ENCODE results near the gene PAM16.

The PAM16 gene

DNA sequence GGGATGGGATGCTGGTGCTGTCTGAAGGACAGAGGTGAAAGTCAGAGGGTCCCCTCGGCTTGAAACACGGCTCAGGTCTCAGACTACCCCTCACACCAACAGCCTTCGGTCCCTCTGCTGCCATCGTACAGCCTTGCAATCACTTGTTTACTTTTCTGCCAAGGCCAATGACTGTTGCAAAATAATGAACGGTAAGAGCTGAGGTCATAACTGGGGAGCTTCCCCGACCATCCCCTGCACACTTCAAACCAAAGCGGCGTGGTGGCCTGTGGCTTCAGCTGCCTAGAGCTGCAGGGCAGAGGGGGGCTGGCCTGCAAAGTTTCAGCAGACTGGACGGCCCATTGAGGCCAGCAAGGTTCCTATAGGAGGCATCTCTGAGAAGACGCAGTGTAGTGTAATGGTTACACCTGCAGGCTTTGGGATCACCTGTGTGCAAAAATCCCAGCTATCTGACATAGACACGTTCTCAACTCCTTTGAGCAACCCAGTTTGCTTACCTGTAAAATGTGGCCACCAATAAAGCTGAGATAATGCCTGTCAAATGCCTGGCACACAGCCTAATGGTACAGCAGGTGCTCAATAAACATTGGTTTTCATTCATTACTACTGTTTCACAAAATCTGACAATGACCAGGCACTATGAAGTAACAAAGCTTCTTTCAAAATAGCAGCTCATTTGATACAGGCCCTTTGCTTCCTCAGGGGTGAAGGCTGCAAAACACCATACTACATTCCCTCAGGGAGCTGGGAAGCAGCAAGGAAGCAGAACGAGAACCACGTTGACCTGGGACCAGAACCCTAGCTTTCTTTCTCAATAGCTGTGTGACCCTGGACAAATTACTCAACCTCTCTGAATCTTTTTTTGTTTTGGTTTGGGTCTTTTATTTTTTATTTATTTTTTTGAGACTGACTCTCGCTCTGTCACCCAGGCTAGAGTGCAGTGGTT, 5.0 kb downstream of the PAM16 start:
- H3K4me1 ChIP-seq (ENCODE audit: control insufficient read depth, insufficient read depth, low read length), result peaks cover 9% of the 10 kb centered on the region; the same call in 1 of the 2 replicates
- no peaks in the 10 kb centered on the region for H3K9me3 ChIP-seq (ENCODE audit: control insufficient read depth, insufficient read depth, low read depth, low read length)
- no peak overlapping the region for H3K4me3 ChIP-seq (ENCODE audit: low read depth, low read length)
- CTCF ChIA-PET, result interaction anchor here (0.5 to 2.3 kb wide), 8 partner anchors 13 to 407 kb away, joined by 3 to 14 read pairs (median 4); no protein-coding TSS in a partner anchor
- H3K27ac ChIP-seq (ENCODE audit: extremely low read depth, low read depth, low read length), result no peak overlapping the region
- POLR2A ChIA-PET, result interaction anchor here (1.4 kb wide), 1 partner anchor 92 kb away, joined by 3 read pairs; no protein-coding TSS in a partner anchor
- H3K36me3 ChIP-seq (ENCODE audit: control insufficient read depth in 2 of 2, insufficient read depth in 1 of 2, low read length in 2 of 2), result peaks cover 0 to 26% of the 10 kb centered on the region in 2 experiments; a peak in 2 of 3 replicates
- no peak for TF ChIP-seq ZNF837 (tag by site-specific recombination; IDR thresholded peaks at IDR 0.05)
- TF ChIP-seq ZNF677 (tag by site-specific recombination; IDR thresholded peaks at IDR 0.05), result no peak
- no peak for TF ChIP-seq ZNF610 (tag by site-specific recombination; IDR thresholded peaks at IDR 0.05; ENCODE audit: borderline replicate concordance)
- 0 out of 2 replicates have a peak, but pooled peaks have one; percentile 19 for TF ChIP-seq KLF10 (tag by site-specific recombination; IDR thresholded peaks at IDR 0.05)
- no peak for TF ChIP-seq ZNF354C (tag by site-specific recombination; IDR thresholded peaks at IDR 0.05; ENCODE audit: borderline replicate concordance, low read depth)
- peak; percentile 95 for TF ChIP-seq ZNF664 (tag by site-specific recombination; IDR thresholded peaks at IDR 0.05)
- 0 out of 2 replicates have a peak, but pooled peaks have one; percentile 35 for TF ChIP-seq ZNF10 (tag by site-specific recombination; IDR thresholded peaks at IDR 0.05)
- TF ChIP-seq, protein P1, sequence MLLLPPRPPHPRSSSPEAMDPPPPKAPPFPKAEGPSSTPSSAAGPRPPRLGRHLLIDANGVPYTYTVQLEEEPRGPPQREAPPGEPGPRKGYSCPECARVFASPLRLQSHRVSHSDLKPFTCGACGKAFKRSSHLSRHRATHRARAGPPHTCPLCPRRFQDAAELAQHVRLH (tag by site-specific recombination; IDR thresholded peaks at IDR 0.05), result 0 out of 2 replicates have a peak, but pooled peaks have one; percentile 34
- TF ChIP-seq OSR2 (tag by site-specific recombination; IDR thresholded peaks at IDR 0.05), result peak; percentile 28; the same call in 1 of the 2 replicates
- TF ChIP-seq, protein P2, sequence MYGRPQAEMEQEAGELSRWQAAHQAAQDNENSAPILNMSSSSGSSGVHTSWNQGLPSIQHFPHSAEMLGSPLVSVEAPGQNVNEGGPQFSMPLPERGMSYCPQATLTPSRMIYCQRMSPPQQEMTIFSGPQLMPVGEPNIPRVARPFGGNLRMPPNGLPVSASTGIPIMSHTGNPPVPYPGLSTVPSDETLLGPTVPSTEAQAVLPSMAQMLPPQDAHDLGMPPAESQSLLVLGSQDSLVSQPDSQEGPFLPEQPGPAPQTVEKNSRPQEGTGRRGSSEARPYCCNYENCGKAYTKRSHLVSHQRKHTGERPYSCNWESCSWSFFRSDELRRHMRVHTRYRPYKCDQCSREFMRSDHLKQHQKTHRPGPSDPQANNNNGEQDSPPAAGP (tag by site-specific recombination; IDR thresholded peaks at IDR 0.05), result peak; percentile 65; the same call in 1 of the 2 replicates
- TF ChIP-seq ZBTB21 (tag by site-specific recombination; IDR thresholded peaks at IDR 0.05), result peak; percentile 63; the same call in 1 of the 2 replicates
- TF ChIP-seq MYNN (tag by site-specific recombination; IDR thresholded peaks at IDR 0.05; ENCODE audit: borderline replicate concordance), result peak; percentile 92
- TF ChIP-seq, protein P3, sequence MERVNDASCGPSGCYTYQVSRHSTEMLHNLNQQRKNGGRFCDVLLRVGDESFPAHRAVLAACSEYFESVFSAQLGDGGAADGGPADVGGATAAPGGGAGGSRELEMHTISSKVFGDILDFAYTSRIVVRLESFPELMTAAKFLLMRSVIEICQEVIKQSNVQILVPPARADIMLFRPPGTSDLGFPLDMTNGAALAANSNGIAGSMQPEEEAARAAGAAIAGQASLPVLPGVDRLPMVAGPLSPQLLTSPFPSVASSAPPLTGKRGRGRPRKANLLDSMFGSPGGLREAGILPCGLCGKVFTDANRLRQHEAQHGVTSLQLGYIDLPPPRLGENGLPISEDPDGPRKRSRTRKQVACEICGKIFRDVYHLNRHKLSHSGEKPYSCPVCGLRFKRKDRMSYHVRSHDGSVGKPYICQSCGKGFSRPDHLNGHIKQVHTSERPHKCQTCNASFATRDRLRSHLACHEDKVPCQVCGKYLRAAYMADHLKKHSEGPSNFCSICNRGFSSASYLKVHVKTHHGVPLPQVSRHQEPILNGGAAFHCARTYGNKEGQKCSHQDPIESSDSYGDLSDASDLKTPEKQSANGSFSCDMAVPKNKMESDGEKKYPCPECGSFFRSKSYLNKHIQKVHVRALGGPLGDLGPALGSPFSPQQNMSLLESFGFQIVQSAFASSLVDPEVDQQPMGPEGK (tag by site-specific recombination; IDR thresholded peaks at IDR 0.05), result peak; percentile 45; the same call in 1 of the 2 replicates
- TF ChIP-seq ZNF629 (tag by site-specific recombination; IDR thresholded peaks at IDR 0.05), result peak; percentile 79
- TF ChIP-seq, protein P4, sequence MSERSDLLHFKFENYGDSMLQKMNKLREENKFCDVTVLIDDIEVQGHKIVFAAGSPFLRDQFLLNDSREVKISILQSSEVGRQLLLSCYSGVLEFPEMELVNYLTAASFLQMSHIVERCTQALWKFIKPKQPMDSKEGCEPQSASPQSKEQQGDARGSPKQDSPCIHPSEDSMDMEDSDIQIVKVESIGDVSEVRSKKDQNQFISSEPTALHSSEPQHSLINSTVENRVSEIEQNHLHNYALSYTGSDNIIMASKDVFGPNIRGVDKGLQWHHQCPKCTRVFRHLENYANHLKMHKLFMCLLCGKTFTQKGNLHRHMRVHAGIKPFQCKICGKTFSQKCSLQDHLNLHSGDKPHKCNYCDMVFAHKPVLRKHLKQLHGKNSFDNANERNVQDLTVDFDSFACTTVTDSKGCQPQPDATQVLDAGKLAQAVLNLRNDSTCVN (tag by site-specific recombination; optimal IDR thresholded peaks at IDR 0.05), result peak; percentile 2
- peak; percentile 57; the same call in 1 of the 2 replicates for TF ChIP-seq ZSCAN16 (tag by site-specific recombination; IDR thresholded peaks at IDR 0.05)
- no peak for TF ChIP-seq SETDB1 (IDR thresholded peaks at IDR 0.05; ENCODE audit: insufficient read length, low read length)
- TF ChIP-seq, protein P5, sequence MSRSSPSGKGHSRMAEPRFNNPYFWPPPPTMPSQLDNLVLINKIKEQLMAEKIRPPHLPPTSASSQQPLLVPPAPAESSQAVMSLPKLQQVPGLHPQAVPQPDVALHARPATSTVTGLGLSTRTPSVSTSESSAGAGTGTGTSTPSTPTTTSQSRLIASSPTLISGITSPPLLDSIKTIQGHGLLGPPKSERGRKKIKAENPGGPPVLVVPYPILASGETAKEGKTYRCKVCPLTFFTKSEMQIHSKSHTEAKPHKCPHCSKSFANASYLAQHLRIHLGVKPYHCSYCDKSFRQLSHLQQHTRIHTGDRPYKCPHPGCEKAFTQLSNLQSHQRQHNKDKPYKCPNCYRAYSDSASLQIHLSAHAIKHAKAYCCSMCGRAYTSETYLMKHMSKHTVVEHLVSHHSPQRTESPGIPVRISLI (tag by site-specific recombination; IDR thresholded peaks at IDR 0.05), result no peak
- no peak for TF ChIP-seq ZFP69B (tag by site-specific recombination; IDR thresholded peaks at IDR 0.05)
- no peak for TF ChIP-seq ZNF530 (tag by site-specific recombination; IDR thresholded peaks at IDR 0.05; ENCODE audit: low read depth)
- TF ChIP-seq ZNF544 (tag by site-specific recombination; IDR thresholded peaks at IDR 0.05), result no peak
- TF ChIP-seq, protein P6, sequence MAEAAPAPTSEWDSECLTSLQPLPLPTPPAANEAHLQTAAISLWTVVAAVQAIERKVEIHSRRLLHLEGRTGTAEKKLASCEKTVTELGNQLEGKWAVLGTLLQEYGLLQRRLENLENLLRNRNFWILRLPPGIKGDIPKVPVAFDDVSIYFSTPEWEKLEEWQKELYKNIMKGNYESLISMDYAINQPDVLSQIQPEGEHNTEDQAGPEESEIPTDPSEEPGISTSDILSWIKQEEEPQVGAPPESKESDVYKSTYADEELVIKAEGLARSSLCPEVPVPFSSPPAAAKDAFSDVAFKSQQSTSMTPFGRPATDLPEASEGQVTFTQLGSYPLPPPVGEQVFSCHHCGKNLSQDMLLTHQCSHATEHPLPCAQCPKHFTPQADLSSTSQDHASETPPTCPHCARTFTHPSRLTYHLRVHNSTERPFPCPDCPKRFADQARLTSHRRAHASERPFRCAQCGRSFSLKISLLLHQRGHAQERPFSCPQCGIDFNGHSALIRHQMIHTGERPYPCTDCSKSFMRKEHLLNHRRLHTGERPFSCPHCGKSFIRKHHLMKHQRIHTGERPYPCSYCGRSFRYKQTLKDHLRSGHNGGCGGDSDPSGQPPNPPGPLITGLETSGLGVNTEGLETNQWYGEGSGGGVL (tag by site-specific recombination; IDR thresholded peaks at IDR 0.05), result no peak
- peak; percentile 39; the same call in 1 of the 2 replicates for TF ChIP-seq ZEB2 (tag by site-specific recombination; IDR thresholded peaks at IDR 0.05)
- no peak for TF ChIP-seq ZNF596 (tag by site-specific recombination; IDR thresholded peaks at IDR 0.05)
- TF ChIP-seq, protein P7, sequence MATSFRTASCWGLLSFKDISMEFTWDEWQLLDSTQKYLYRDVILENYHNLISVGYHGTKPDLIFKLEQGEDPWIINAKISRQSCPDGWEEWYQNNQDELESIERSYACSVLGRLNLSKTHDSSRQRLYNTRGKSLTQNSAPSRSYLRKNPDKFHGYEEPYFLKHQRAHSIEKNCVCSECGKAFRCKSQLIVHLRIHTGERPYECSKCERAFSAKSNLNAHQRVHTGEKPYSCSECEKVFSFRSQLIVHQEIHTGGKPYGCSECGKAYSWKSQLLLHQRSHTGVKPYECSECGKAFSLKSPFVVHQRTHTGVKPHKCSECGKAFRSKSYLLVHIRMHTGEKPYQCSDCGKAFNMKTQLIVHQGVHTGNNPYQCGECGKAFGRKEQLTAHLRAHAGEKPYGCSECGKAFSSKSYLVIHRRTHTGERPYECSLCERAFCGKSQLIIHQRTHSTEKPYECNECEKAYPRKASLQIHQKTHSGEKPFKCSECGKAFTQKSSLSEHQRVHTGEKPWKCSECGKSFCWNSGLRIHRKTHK (tag by site-specific recombination; IDR thresholded peaks at IDR 0.05), result no peak
- TF ChIP-seq SP7 (tag by site-specific recombination; IDR thresholded peaks at IDR 0.05), result peak; percentile 18; the same call in 1 of the 2 replicates
- TF ChIP-seq ZNF600 (tag by site-specific recombination; IDR thresholded peaks at IDR 0.05), result peak; percentile 82
